HepG2 (cell line): ENCODE data around the gene TWF1. TPM values are rescaled to one million over a fixed set of nuclear protein-coding genes. Genes with fewer than 3 reads are reported as not detected.

ENCODE experiments used
- ATAC-seq: fragments of 200-7000 bp; cut with Tn5 transposase; 3 replicates; pipeline ENCODE4 v1.9.1; 2020; ENCODE audit warnings: mild to moderate bottlenecking, moderate library complexity
- BruUV-seq: library from RNA; stranded (reverse); fragments of 400-500 nt; replicated peaks from 2 replicates; lab custom pipeline; 2021; lab: Mats Ljungman, UMichigan
- CTCF ChIA-PET: fragments of 300-600 bp; formaldehyde crosslinking; extraction: SDS; loops from one replicate; lab custom pipeline; 2021; ENCODE audit warnings: low total read pairs, inconsistent platforms, low intra/inter-chr PET ratio; lab: Yijun Ruan, JAX
- POLR2A ChIA-PET: fragments of 350-600 bp; sonication (Branson Sonifier 250); formaldehyde crosslinking; loops from one replicate; lab custom pipeline; 2020; ENCODE audit warnings: antibody characterized with exemption, inconsistent platforms; lab: Yijun Ruan, JAX
- DNase-seq: peaks from one replicate; pipeline ENCODE4 v3.0.0-alpha.2; 2015; ENCODE audit warnings: low spot score
- FAIRE-seq: peaks from 3 replicates; lab custom pipeline; 2011; peaks lifted over from hg19 to GRCh38; lab: Jason Lieb, UNC
- H2AFZ ChIP-seq: one replicate; pipeline ENCODE4 v1.6.1; 2011; ENCODE audit warnings: low read length, inconsistent platforms
- H3K27ac ChIP-seq: fragments of 300-600 bp; 3 replicates; pipeline ENCODE4 v1.8.0; 2011; ENCODE audit warnings: mixed run types, mild to moderate bottlenecking, mixed read lengths, low read length, inconsistent platforms; ENCODE audit not compliant: insufficient read depth; ENCODE audit errors: extremely low read length
- H3K27me3 ChIP-seq, 2 experiments: fragments of 200-600 bp in 1 of 2; 2 replicates in 1 of 2; 3 replicates in 1 of 2; pipeline versions ENCODE4 v1.6.0 to v1.8.0; 2011; ENCODE audit warnings: low read length in 2 of 2, mild to moderate bottlenecking in 2 of 2, moderate library complexity in 2 of 2, inconsistent platforms in 1 of 2; ENCODE audit not compliant: insufficient read depth in 2 of 2, control insufficient read depth in 1 of 2
- H3K36me3 ChIP-seq, 2 experiments: fragments of 200-600 bp in 1 of 2; replicated peaks in 1 of 2; 2 replicates in 1 of 2; 3 replicates in 1 of 2; pipeline versions ENCODE4 v1.5.1 to v1.8.0; 2011; ENCODE audit warnings: low read length in 2 of 2, inconsistent platforms in 1 of 2; ENCODE audit not compliant: insufficient read depth in 2 of 2, control insufficient read depth in 1 of 2
- H3K4me1 ChIP-seq: 2 replicates; pipeline ENCODE4 v1.5.1; 2012; ENCODE audit warnings: low read length, inconsistent platforms; ENCODE audit not compliant: insufficient read depth
- H3K4me2 ChIP-seq: 2 replicates; pipeline ENCODE4 v1.6.0; 2011; ENCODE audit warnings: low read depth, low read length, inconsistent platforms
- H3K4me3 ChIP-seq, 3 experiments: fragments of 200-600 bp in 1 of 3; sonication (generic), shearing (Covaris generic) in 1 of 3; replicated peaks in 1 of 3; 2 replicates each; pipeline ENCODE4 v1.5.1; 2011 to 2016; ENCODE audit warnings: low read length in 3 of 3, inconsistent platforms in 2 of 3, low read depth in 2 of 3, mild to moderate bottlenecking in 2 of 3, control low read depth in 1 of 3, mixed read lengths in 1 of 3; ENCODE audit not compliant: insufficient read depth in 1 of 3
- H3K79me2 ChIP-seq: one replicate; pipeline ENCODE4 v1.6.1; 2011; ENCODE audit warnings: low read length, inconsistent platforms; ENCODE audit not compliant: insufficient read depth
- H3K9ac ChIP-seq: 2 replicates; pipeline ENCODE4 v1.6.0; 2011; ENCODE audit warnings: mild to moderate bottlenecking, low read depth, low read length, inconsistent platforms; ENCODE audit not compliant: insufficient read depth
- H3K9me3 ChIP-seq: 2 replicates; pipeline ENCODE4 v1.5.1; 2012; ENCODE audit warnings: mild to moderate bottlenecking, low read length
- H4K20me1 ChIP-seq: 2 replicates; pipeline ENCODE4 v1.6.0; 2011; ENCODE audit warnings: inconsistent platforms, mild to moderate bottlenecking, low read length, moderate library complexity; ENCODE audit not compliant: insufficient read depth
- ATF3 ChIP-seq: sonication (generic); formaldehyde crosslinking; IDR thresholded peaks from 2 replicates; pipeline ENCODE4 v1.4.0; 2020; ENCODE audit warnings: missing genetic modification reagents
- FOXP1 ChIP-seq, 2 experiments: fragments of 450-650 bp in 1 of 2; IDR thresholded peaks; 2 replicates each; pipeline ENCODE4 v1.6.1; 2017 to 2018; ENCODE audit warnings: antibody characterized with exemption in 1 of 2
- IKZF5 ChIP-seq: IDR thresholded peaks from 2 replicates; pipeline ENCODE4 v1.6.1; 2018; ENCODE audit warnings: missing genetic modification reagents, mild to moderate bottlenecking, missing compliant biosample characterization
- MIER3 ChIP-seq: IDR thresholded peaks from 2 replicates; pipeline ENCODE4 v1.6.1; 2016; ENCODE audit warnings: missing compliant biosample characterization, borderline replicate concordance
- MTF1 ChIP-seq: sonication (generic); formaldehyde crosslinking; IDR thresholded peaks from 2 replicates; pipeline ENCODE4 v1.5.0; 2020; ENCODE audit warnings: missing genetic modification reagents
- MXD1 ChIP-seq: sonication (generic); formaldehyde crosslinking; IDR thresholded peaks from 2 replicates; pipeline ENCODE4 v1.4.0; 2020; ENCODE audit warnings: mild to moderate bottlenecking, missing genetic modification reagents
- ZFP37 ChIP-seq: sonication (generic); formaldehyde crosslinking; IDR thresholded peaks from 2 replicates; pipeline ENCODE4 v1.4.0; 2020; ENCODE audit warnings: missing genetic modification reagents, borderline replicate concordance
- ZNF556 ChIP-seq: sonication (generic); formaldehyde crosslinking; IDR thresholded peaks from 2 replicates; pipeline ENCODE4 v1.4.0; 2020; ENCODE audit warnings: mild to moderate bottlenecking, missing genetic modification reagents, borderline replicate concordance
- ZNF646 ChIP-seq: sonication (generic); formaldehyde crosslinking; IDR thresholded peaks from 2 replicates; pipeline ENCODE4 v1.9.0; 2021; ENCODE audit warnings: mild to moderate bottlenecking, missing genetic modification reagents
- ZSCAN30 ChIP-seq: sonication (generic); formaldehyde crosslinking; IDR thresholded peaks from 2 replicates; pipeline ENCODE4 v1.5.0; 2020; ENCODE audit warnings: mild to moderate bottlenecking, missing genetic modification reagents
- WGBS: methylation state at CpG from one replicate; pipeline ENCODE4 v1.1.6; 2017; ENCODE audit warnings: low lambda C conversion rate; 5-methylcytosine and 5-hydroxymethylcytosine counted together
- in situ Hi-C: cut with HindIII; loops from 2 replicates; pipeline ENCODE4 v1.10.0; 2017; ENCODE audit warnings: low pct_unique_long_range_greater_than_20kb; ENCODE audit not compliant: extremely low pct_ligation_motif_present
- intact Hi-C: fragments of 100-400 bp; cut with micrococcal nuclease; formaldehyde crosslinking; loops from one replicate; pipeline ENCODE4 v1.10.0; 2022; ENCODE audit not compliant: unreplicated experiment
- polyA plus RNA-seq, 8 experiments: library from polyadenylated mRNA; depleted of rRNA in 3 of 8; stranded (reverse) in 7 of 8; unstranded in 1 of 8; fragments of >200 nt; fragmentation: Illumina TruSeq in 4 of 8; extraction: Trizol in 4 of 8; gene quantifications; 2 replicates each; pipeline versions ENCODE4 v1.2.1 to v1.2.3, GENCODE V29; 2011 to 2016; ENCODE audit warnings: low read depth in 4 of 8, missing spikeins in 1 of 8, mixed read lengths in 1 of 8; ENCODE audit not compliant: insufficient read depth in 1 of 8
- total RNA-seq, 5 experiments: library from RNA; depleted of rRNA; stranded (reverse); fragments of >200 nt; fragmentation: Illumina TruSeq; extraction: Trizol; gene quantifications; 2 replicates each; pipeline ENCODE4 v1.2.3, GENCODE V29; 2016; ENCODE audit warnings: low read depth in 1 of 5

Gene TWF1
- total and polyA plus RNA-seq, 2 of the 13 experiments (the other 11 are each of a cell fraction or from before 2014, with no cell fraction given), result 32.3 to 85.5 TPM

GRCh38 chr12:43761500-43761899, 44.6 kb downstream of the TWF1 start (continued):
- TF ChIP-seq IKZF5 (CRISPR knock-in tag) (no peak), ATF3 (CRISPR knock-in tag) (no peak), MXD1 (CRISPR knock-in tag) (no peak)

- no TSS peak for BruUV-seq
- in situ Hi-C loops, result no loop called here
- ChIA-PET CTCF (no interaction called here), POLR2A (no interaction called here)
- H3K36me3 ChIP-seq, result no peaks in the 10 kb centered on the region
- ATAC-seq (no peak), DNase-seq (no peak), FAIRE-seq (no peak)
- H3K27ac ChIP-seq, result no peak overlapping the region
- peaks cover 15% of the 10 kb centered on the region for H3K79me2 ChIP-seq
- no peak overlapping the region for H3K9ac ChIP-seq
- no peaks in the 10 kb centered on the region for H4K20me1 ChIP-seq
- peak overlapping the region; percentile 82 for H3K4me2 ChIP-seq
- no peak overlapping the region for H2AFZ ChIP-seq
- no peaks in the 10 kb centered on the region; a peak in 1 of 5 replicates for H3K27me3 ChIP-seq
- peak overlapping the region in 1 of 3 experiments; percentile 84; a peak in 1 of 6 replicates for H3K4me3 ChIP-seq
- no peaks in the 10 kb centered on the region for H3K9me3 ChIP-seq
- 84% methylated on average over 2 of the region's 2 CpGs for WGBS
- intact Hi-C loops, result no loop called here
- H3K4me1 ChIP-seq, result peaks cover 48% of the 10 kb centered on the region
- TF ChIP-seq MIER3 (CRISPR knock-in tag), result no peak
- no peak for TF ChIP-seq MTF1
- TF ChIP-seq FOXP1 (IDR thresholded peaks at IDR 0.05), result no peak
- no peak for TF ChIP-seq FOXP1 (CRISPR knock-in tag; IDR thresholded peaks at IDR 0.05)
- no peak for TF ChIP-seq ZNF556 (CRISPR knock-in tag)
- TF ChIP-seq ZSCAN30, result no peak
- TF ChIP-seq ZNF646 (CRISPR knock-in tag), result no peak
- TF ChIP-seq ZFP37 (CRISPR knock-in tag), result no peak
- TF ChIP-seq, all 625 proteins: peak for 0
Measured at GRCh38 chr12:43760396-43760795, 45.7 kb downstream of the TWF1 start.
